Esophagus muscularis mucosa (tissue), 4 donors: Measurements from ENCODE around the gene PLIN1. TPM values are rescaled to one million over a fixed set of nuclear protein-coding genes. Genes with fewer than 3 reads are reported as not detected.

ENCODE experiments used
- DNase-seq: peaks from one replicate; pipeline ENCODE4 v3.0.0-alpha.2; 2017; ENCODE audit errors: extremely low spot score
- H3K27ac ChIP-seq, 4 donors: fragments of 200-600 bp; sonication (generic); replicated peaks in 1 of 4; 1 replicate in 3 of 4; 2 replicates in 1 of 4; pipeline ENCODE4 v1.5.1; 2016 to 2019; ENCODE audit warnings: mild to moderate bottlenecking in 1 of 4
- H3K27me3 ChIP-seq, 4 donors: fragments of 200-600 bp; sonication (generic); one replicate each; pipeline versions ENCODE4 v1.5.1 to v1.6.0; 2016 to 2019
- H3K36me3 ChIP-seq, 4 donors: fragments of 200-600 bp; sonication (generic); one replicate each; pipeline ENCODE4 v1.5.1; 2016 to 2019
- H3K4me1 ChIP-seq, 4 donors: fragments of 200-600 bp; sonication (generic); one replicate each; pipeline ENCODE4 v1.5.1; 2016 to 2019
- H3K4me3 ChIP-seq, 4 donors: fragments of 200-600 bp; sonication (generic); 1 replicate in 2 of 4; 2 replicates in 2 of 4; pipeline ENCODE4 v1.5.1; 2016 to 2019; ENCODE audit warnings: mild to moderate bottlenecking in 4 of 4, moderate library complexity in 1 of 4
- H3K9me3 ChIP-seq, 4 donors: fragments of 200-600 bp; sonication (generic); 1 replicate in 3 of 4; 2 replicates in 1 of 4; pipeline ENCODE4 v1.5.1; 2016 to 2019
- CTCF ChIP-seq, 3 experiments: fragments of 200-600 bp in 2 of 3; fragments of 450-650 bp in 1 of 3; sonication (generic) in 2 of 3; IDR thresholded peaks; one replicate each; pipeline ENCODE4 v1.5.1; 2017 to 2019; ENCODE audit warnings: antibody characterized with exemption in 3 of 3, mild to moderate bottlenecking in 2 of 3, moderate library complexity in 1 of 3
- EP300 ChIP-seq: sonication (generic); formaldehyde crosslinking; IDR thresholded peaks from one replicate; pipeline ENCODE4 v1.6.1; 2017; ENCODE audit warnings: antibody characterized with exemption
- POLR2A ChIP-seq: fragments of 450-650 bp; IDR thresholded peaks from one replicate; pipeline ENCODE4 v1.6.1; 2017; ENCODE audit warnings: antibody characterized with exemption, moderate library complexity, mild to moderate bottlenecking, low read depth
- POLR2AphosphoS5 ChIP-seq, 2 donors: sonication (generic); formaldehyde crosslinking; IDR thresholded peaks; one replicate each; pipeline ENCODE4 v1.6.1; 2017; ENCODE audit warnings: antibody characterized with exemption in 2 of 2
- WGBS: methylation state at CpG from one replicate; pipeline ENCODE4 v1.1.5; 2018; 5-methylcytosine and 5-hydroxymethylcytosine counted together
- intact Hi-C: fragments of 100-400 bp; cut with DNase I; formaldehyde crosslinking; loops from one replicate; pipeline ENCODE4 v1.15.1; 2023
- total RNA-seq, 4 donors: library from RNA; depleted of rRNA; stranded (reverse); fragments of >200 nt; gene quantifications; one replicate each; pipeline versions ENCODE4 v1.1.0 to v1.2.1, GENCODE V29; 2016

Gene PLIN1
- total RNA-seq, result 1 to 10 TPM in 3 of 4 donors, under 1 TPM in 1; 0.99 to 5.8 (median 2.8) TPM

- peak; percentile 42 for DNase-seq
- no peak for TF ChIP-seq POLR2AphosphoS5 (IDR thresholded peaks at IDR 0.05)
- no peak for TF ChIP-seq EP300
- TF ChIP-seq POLR2A, result no peak
- TF ChIP-seq CTCF (IDR thresholded peaks at IDR 0.05), result no peak
- no CpG with 5 or more reads among the region's 2 CpGs for WGBS
Measured at GRCh38 chr15:89679212-89679611, at the start of gene PLIN1. Gene PLIN1 (minus strand): TSS chr15:89679367. CDS start chr15:89677489, 1,878 bp downstream.

GRCh38 chr15:89728254-89728653, 49.1 kb upstream of the PLIN1 start:
- Histone ChIP-seq H3K36me3 (no peaks in the 10 kb centered on the region), H3K4me1 (peaks cover 0 to 12% (median 7%) of the 10 kb centered on the region in 4 donors), H3K27me3 (peaks cover 0 to 5% (median 0%) of the 10 kb centered on the region in 4 donors), H3K27ac (peak overlapping the region; percentile 45 to 65 (median 53)), H3K4me3 (no peak overlapping the region), H3K9me3 (no peaks in the 10 kb centered on the region)
- 52% methylated on average over 2 of the region's 2 CpGs for WGBS
- intact Hi-C loops, result no loop called here
- peak; percentile 51 for TF ChIP-seq EP300
- TF ChIP-seq CTCF (IDR thresholded peaks at IDR 0.05), result no peak
- peak; percentile 65 to 83 for TF ChIP-seq POLR2AphosphoS5 (IDR thresholded peaks at IDR 0.05)
- no peak for TF ChIP-seq POLR2A
- DNase-seq, result no peak

More at GRCh38 chr15:89679212-89679611, at the start of gene PLIN1:
- peaks cover 5 to 15% (median 12%) of the 10 kb centered on the region in 4 donors for H3K36me3 ChIP-seq
- peak within 1 kb of the TSS; percentile 71 to 87 (median 82) for H3K27ac ChIP-seq
- H3K4me3 ChIP-seq, result no peak within 1 kb of the TSS
- intact Hi-C loops, result no loop called here
- no peaks in the 10 kb centered on the region for H3K9me3 ChIP-seq
- peaks cover 25 to 37% (median 29%) of the 10 kb centered on the region in 4 donors for H3K4me1 ChIP-seq
- H3K27me3 ChIP-seq, result no peaks in the 10 kb centered on the region

- intact Hi-C loops, result no loop called here
- DNase-seq, result no peak
- Histone ChIP-seq H3K4me1 (peaks cover 0 to 12% (median 7%) of the 10 kb centered on the region in 4 donors), H3K9me3 (no peaks in the 10 kb centered on the region), H3K36me3 (no peaks in the 10 kb centered on the region), H3K27me3 (peaks cover 0 to 4% (median 0%) of the 10 kb centered on the region in 4 donors), H3K4me3 (no peak overlapping the region), H3K27ac (no peak overlapping the region)
- TF ChIP-seq POLR2AphosphoS5 (IDR thresholded peaks at IDR 0.05) (no peak), CTCF (IDR thresholded peaks at IDR 0.05) (no peak), POLR2A (no peak), EP300 (no peak)
- 80% methylated on average over 1 of the region's 1 CpG for WGBS
Measured at GRCh38 chr15:89725064-89725463, 45.9 kb upstream of the PLIN1 start.

- Histone ChIP-seq H3K27me3 (peaks cover 0 to 4% (median 0%) of the 10 kb centered on the region in 4 donors), H3K36me3 (no peaks in the 10 kb centered on the region), H3K27ac (no peak overlapping the region), H3K4me1 (peaks cover 0 to 12% (median 7%) of the 10 kb centered on the region in 4 donors), H3K4me3 (no peak overlapping the region), H3K9me3 (no peaks in the 10 kb centered on the region)
- 100% methylated on average over 1 of the region's 1 CpG for WGBS
- TF ChIP-seq EP300 (no peak), POLR2A (no peak), POLR2AphosphoS5 (IDR thresholded peaks at IDR 0.05) (no peak), CTCF (IDR thresholded peaks at IDR 0.05) (no peak)
- DNase-seq, result no peak
- intact Hi-C loops, result no loop called here
Measured at GRCh38 chr15:89724621-89725020, 45.5 kb upstream of the PLIN1 start.

GRCh38 chr15:89723031-89723430, 43.9 kb upstream of the PLIN1 start:
- no peak overlapping the region for H3K4me3 ChIP-seq
- H3K36me3 ChIP-seq, result no peaks in the 10 kb centered on the region
- 93% methylated on average over 3 of the region's 3 CpGs for WGBS
- no peak overlapping the region for H3K27ac ChIP-seq
- intact Hi-C loops, result no loop called here
- peaks cover 0 to 4% (median 0%) of the 10 kb centered on the region in 4 donors for H3K27me3 ChIP-seq
- DNase-seq, result no peak
- peaks cover 0 to 4% (median 0%) of the 10 kb centered on the region in 4 donors for H3K4me1 ChIP-seq
- no peaks in the 10 kb centered on the region for H3K9me3 ChIP-seq
- no peak for TF ChIP-seq POLR2A
- no peak for TF ChIP-seq POLR2AphosphoS5 (IDR thresholded peaks at IDR 0.05)
- no peak for TF ChIP-seq EP300
- no peak for TF ChIP-seq CTCF (IDR thresholded peaks at IDR 0.05)
